ENCODE results near the gene ADCY9. TPM values are rescaled to one million over a fixed set of nuclear protein-coding genes. Genes with fewer than 3 reads are reported as not detected.

Gene ADCY9
- total RNA-seq, 2 experiments from 2014 or later = 7.1 to 7.4 TPM

GRCh38 chr16:4016005-4016352 lies 100.3 kb downstream of the ADCY9 start:
- Mint-ChIP-seq H3K4me3 (no peak overlapping the region), H3K4me1 (ENCODE audit: low read depth) (no peaks in the 10 kb centered on the region), H3K27ac (no peak overlapping the region), H3K9me3 (no peaks in the 10 kb centered on the region), H3K36me3 (ENCODE audit: low read depth) (no peaks in the 10 kb centered on the region), H3K27me3 (no peaks in the 10 kb centered on the region)
- no peaks in the 10 kb centered on the region for H3K27me3 ChIP-seq (ENCODE audit: control insufficient read depth in 1 of 2, insufficient read depth in 2 of 2, low read length in 2 of 2)
- ATAC-seq (ENCODE audit: poor library complexity) (no peak), DNase-seq (no peak)
- peaks cover 9% of the 10 kb centered on the region for H3K4me1 ChIP-seq (ENCODE audit: insufficient read depth, low read length)
- no peak overlapping the region for H3K4me3 ChIP-seq (ENCODE audit: low read length)
- no peaks in the 10 kb centered on the region for H3K9me3 ChIP-seq (ENCODE audit: control insufficient read depth in 1 of 2, insufficient read depth in 1 of 2, low read length in 2 of 2)
- no peaks in the 10 kb centered on the region for H3K36me3 ChIP-seq (ENCODE audit: insufficient read depth, low read length)
- no peak overlapping the region for H3K27ac ChIP-seq (ENCODE audit: low read depth in 1 of 2, low read length in 2 of 2)
- POLR2A ChIA-PET = no interaction called here
- intact Hi-C loops (cut with DNase I, micrococcal nuclease) = no loop called here
- TF ChIP-seq CTCF (IDR thresholded peaks at IDR 0.05) = no peak
- CTCF ChIA-PET = no interaction called here

- DNase-seq (no peak), ATAC-seq (ENCODE audit: poor library complexity) (no peak)
- intact Hi-C loops (cut with DNase I, micrococcal nuclease) = no loop called here
- no peak overlapping the region for H3K27ac Mint-ChIP-seq
- no peaks in the 10 kb centered on the region for H3K4me1 Mint-ChIP-seq (ENCODE audit: low read depth)
- POLR2A ChIA-PET = no interaction called here
- CTCF ChIA-PET = no interaction called here
- H3K36me3 Mint-ChIP-seq (ENCODE audit: low read depth) = no peaks in the 10 kb centered on the region
- no peaks in the 10 kb centered on the region for H3K27me3 ChIP-seq (ENCODE audit: control insufficient read depth in 1 of 2, insufficient read depth in 2 of 2, low read length in 2 of 2)
- H3K4me1 ChIP-seq (ENCODE audit: insufficient read depth, low read length) = peaks cover 9% of the 10 kb centered on the region
- H3K27me3 Mint-ChIP-seq = no peaks in the 10 kb centered on the region
- no peak for TF ChIP-seq CTCF (IDR thresholded peaks at IDR 0.05)
- H3K4me3 Mint-ChIP-seq = no peak overlapping the region
- H3K4me3 ChIP-seq (ENCODE audit: low read length) = no peak overlapping the region
- no peaks in the 10 kb centered on the region for H3K9me3 Mint-ChIP-seq
- no peaks in the 10 kb centered on the region for H3K9me3 ChIP-seq (ENCODE audit: control insufficient read depth in 1 of 2, insufficient read depth in 1 of 2, low read length in 2 of 2)
- no peaks in the 10 kb centered on the region for H3K36me3 ChIP-seq (ENCODE audit: insufficient read depth, low read length)
- H3K27ac ChIP-seq (ENCODE audit: low read depth in 1 of 2, low read length in 2 of 2) = no peak overlapping the region
Observed at GRCh38 chr16:4015275-4016004, 100.8 kb downstream of the ADCY9 start.

GRCh38 chr16:4011940-4012629 lies 104.2 kb downstream of the ADCY9 start:
- POLR2A ChIA-PET = interaction anchor here (1.1 kb wide), 1 partner anchor 10 kb away, joined by 3 read pairs; no protein-coding TSS in a partner anchor
- no peak for TF ChIP-seq CTCF (IDR thresholded peaks at IDR 0.05)
- Histone ChIP-seq H3K9me3 (ENCODE audit: control insufficient read depth in 1 of 2, insufficient read depth in 1 of 2, low read length in 2 of 2) (no peaks in the 10 kb centered on the region), H3K27ac (ENCODE audit: low read depth in 1 of 2, low read length in 2 of 2) (no peak overlapping the region), H3K27me3 (ENCODE audit: control insufficient read depth in 1 of 2, insufficient read depth in 2 of 2, low read length in 2 of 2) (no peaks in the 10 kb centered on the region), H3K4me3 (ENCODE audit: low read length) (no peak overlapping the region), H3K36me3 (ENCODE audit: insufficient read depth, low read length) (no peaks in the 10 kb centered on the region), H3K4me1 (ENCODE audit: insufficient read depth, low read length) (no peaks in the 10 kb centered on the region)
- no peaks in the 10 kb centered on the region for H3K4me1 Mint-ChIP-seq (ENCODE audit: low read depth)
- H3K9me3 Mint-ChIP-seq = no peaks in the 10 kb centered on the region
- H3K4me3 Mint-ChIP-seq = no peak overlapping the region
- ATAC-seq (ENCODE audit: poor library complexity) (no peak), DNase-seq (no peak)
- intact Hi-C loops (cut with DNase I, micrococcal nuclease) = no loop called here
- CTCF ChIA-PET = no interaction called here
- H3K27ac Mint-ChIP-seq = no peak overlapping the region
- no peaks in the 10 kb centered on the region for H3K36me3 Mint-ChIP-seq (ENCODE audit: low read depth)
- H3K27me3 Mint-ChIP-seq = no peaks in the 10 kb centered on the region
